NCI-H1105 treated with DMSO at 0.1 percent for 48 hours (cell line): ENCODE data around the gene FILIP1L.
A peak's percentile ranks its signal among the peaks of the same experiment; 100 is the strongest.

Experiments used
- DNase-seq: peaks from one replicate; lab custom pipeline; 2025; lab: John Stamatoyannopoulos, UW

FILIP1L gene

GRCh38 chr3:100125161-100125938, 11.0 kb upstream of the FILIP1L start:
- DNase-seq = no peak

GRCh38 chr3:100124201-100124761, 10.0 kb upstream of the FILIP1L start:
- DNase-seq = no peak

- DNase-seq = no peak
These were observed 8.8 kb upstream of the FILIP1L start for GRCh38 chr3:100123112-100123511.

- DNase-seq = no peak
These were observed 8.0 kb upstream of the FILIP1L start for GRCh38 chr3:100122321-100122720.

GRCh38 chr3:100120693-100121092, 6.4 kb upstream of the FILIP1L start:
- DNase-seq = no peak

GRCh38 chr3:100120012-100120411, 5.7 kb upstream of the FILIP1L start:
- no peak for DNase-seq

GRCh38 chr3:100117093-100117492, 2.8 kb upstream of the FILIP1L start:
- no peak for DNase-seq

GRCh38 chr3:100113723-100114412, 433 bp downstream of the FILIP1L start:
- no peak for DNase-seq

- DNase-seq = no peak
These were observed 2.6 kb downstream of the FILIP1L start for GRCh38 chr3:100111728-100112127.

- no peak for DNase-seq
These were observed 4.1 kb downstream of the FILIP1L start for GRCh38 chr3:100110162-100110561.

GRCh38 chr3:100108464-100109079, 5.7 kb downstream of the FILIP1L start:
- no peak for DNase-seq

GRCh38 chr3:100107221-100107814, 7.0 kb downstream of the FILIP1L start:
- no peak for DNase-seq

GRCh38 chr3:100106531-100107141, 7.7 kb downstream of the FILIP1L start:
- DNase-seq = peak; percentile 7

GRCh38 chr3:100106094-100106493, 8.2 kb downstream of the FILIP1L start:
- DNase-seq = peak; percentile 33

- DNase-seq = no peak
These were observed 8.8 kb downstream of the FILIP1L start for GRCh38 chr3:100105501-100105900.

- DNase-seq = no peak
These were observed 9.4 kb downstream of the FILIP1L start for GRCh38 chr3:100104817-100105413.

GRCh38 chr3:100104442-100104798, 9.9 kb downstream of the FILIP1L start:
- no peak for DNase-seq

GRCh38 chr3:100103558-100104441, 10.5 kb downstream of the FILIP1L start:
- peak; percentile 33 for DNase-seq

GRCh38 chr3:100102757-100103156, 11.5 kb downstream of the FILIP1L start:
- DNase-seq = no peak

- DNase-seq = no peak
These were observed 13.9 kb downstream of the FILIP1L start for GRCh38 chr3:100100425-100100824.

GRCh38 chr3:100099621-100100020, 14.7 kb downstream of the FILIP1L start:
- DNase-seq = no peak
